Neural cell (in vitro differentiated cells): Measurements from ENCODE around the gene NTNG1. TPM values are rescaled to one million over a fixed set of nuclear protein-coding genes. Genes with fewer than 3 reads are reported as not detected.

Source experiments
- H2AFZ ChIP-seq: fragments of 200-600, 300-800 bp; sonication (generic), shearing (Covaris generic); 2 replicates; pipeline ENCODE4 v1.6.0; 2014; ENCODE audit warnings: low read depth, mild to moderate bottlenecking, antibody characterized with exemption, low read length, moderate library complexity
- H3F3A ChIP-seq: fragments of 200-600 bp; shearing (Covaris generic); 2 replicates; pipeline ENCODE4 v1.6.1; 2016; ENCODE audit warnings: mild to moderate bottlenecking, moderate library complexity, mixed read lengths, antibody characterized with exemption, low read length; ENCODE audit not compliant: insufficient read depth, poor library complexity, severe bottlenecking
- H3K27ac ChIP-seq: fragments of 200-600, 300-800 bp; sonication (generic), shearing (Covaris generic); 2 replicates; pipeline ENCODE4 v1.5.1; 2014; ENCODE audit warnings: mild to moderate bottlenecking, low read length, moderate library complexity
- H3K27me3 ChIP-seq: fragments of 300-800, 200-600 bp; sonication (generic), shearing (Covaris generic); 2 replicates; pipeline ENCODE4 v1.6.0; 2014; ENCODE audit warnings: mild to moderate bottlenecking, low read depth, low read length, moderate library complexity; ENCODE audit not compliant: insufficient read depth
- H3K36me3 ChIP-seq: fragments of 300-800, 200-600 bp; sonication (generic), shearing (Covaris generic); 2 replicates; pipeline ENCODE4 v1.5.1; 2014; ENCODE audit warnings: mild to moderate bottlenecking, antibody characterized with exemption, low read length, moderate library complexity; ENCODE audit not compliant: insufficient read depth
- H3K4me2 ChIP-seq: fragments of 300-800, 200-600 bp; sonication (generic), shearing (Covaris generic); 2 replicates; pipeline ENCODE4 v1.6.0; 2014; ENCODE audit warnings: mild to moderate bottlenecking, low read length
- H3K4me3 ChIP-seq: fragments of 300-800, 200-600 bp; sonication (generic), shearing (Covaris generic); 2 replicates; pipeline ENCODE4 v1.5.1; 2014; ENCODE audit warnings: mild to moderate bottlenecking, low read length, moderate library complexity
- H3K79me2 ChIP-seq: fragments of 200-600 bp; shearing (Covaris generic); replicated peaks from 2 replicates; pipeline ENCODE4 v1.6.0; 2014; ENCODE audit warnings: mild to moderate bottlenecking, low read length, moderate library complexity; ENCODE audit not compliant: insufficient read depth
- H3K9ac ChIP-seq: fragments of 300-800, 200-600 bp; sonication (generic), shearing (Covaris generic); 2 replicates; pipeline ENCODE4 v1.6.1; 2016; ENCODE audit warnings: mild to moderate bottlenecking, low read length, mixed read lengths
- H3K9me2 ChIP-seq: fragments of 200-600 bp; shearing (Covaris generic); 2 replicates; pipeline ENCODE4 v1.6.1; 2016; ENCODE audit warnings: mild to moderate bottlenecking, low read length, mixed read lengths; ENCODE audit not compliant: insufficient read depth
- H3K9me3 ChIP-seq: fragments of 200-600, 300-800 bp; sonication (generic), shearing (Covaris generic); 2 replicates; pipeline ENCODE4 v1.6.1; 2016; ENCODE audit warnings: mild to moderate bottlenecking, mixed run types, low read length, moderate library complexity, mixed read lengths
- H4K20me1 ChIP-seq: fragments of 200-600 bp; shearing (Covaris generic); 2 replicates; pipeline ENCODE4 v1.6.1; 2016; ENCODE audit warnings: mild to moderate bottlenecking, mixed run types; ENCODE audit not compliant: insufficient read depth
- EP300 ChIP-seq: fragments of 450-650 bp; conservative IDR thresholded peaks from 2 replicates; pipeline ENCODE4 v1.6.1; 2014; ENCODE audit warnings: antibody characterized with exemption, mild to moderate bottlenecking, moderate library complexity; ENCODE audit not compliant: poor library complexity, severe bottlenecking
- EZH2 ChIP-seq: fragments of 200-600, 300-800 bp; shearing (Covaris generic), sonication (generic); IDR thresholded peaks from 2 replicates; pipeline ENCODE4 v1.6.1; 2014; ENCODE audit warnings: antibody characterized with exemption, low read length, borderline replicate concordance, mild to moderate bottlenecking; ENCODE audit not compliant: insufficient read depth, poor library complexity, severe bottlenecking
- MXI1 ChIP-seq: fragments of 450-650 bp; conservative IDR thresholded peaks from 2 replicates; pipeline ENCODE4 v1.6.1; 2014; ENCODE audit warnings: antibody characterized with exemption, mild to moderate bottlenecking; ENCODE audit not compliant: poor library complexity, severe bottlenecking
- POLR2AphosphoS5 ChIP-seq: IDR thresholded peaks from 2 replicates; pipeline ENCODE4 v1.6.1; 2012
- RAD21 ChIP-seq: fragments of 450-650 bp; conservative IDR thresholded peaks from 2 replicates; pipeline ENCODE4 v1.6.1; 2014; ENCODE audit warnings: antibody characterized with exemption, mild to moderate bottlenecking, moderate library complexity
- SMC3 ChIP-seq: fragments of 450-650 bp; conservative IDR thresholded peaks from 2 replicates; pipeline ENCODE4 v1.6.1; 2014; ENCODE audit warnings: antibody characterized with exemption, mild to moderate bottlenecking, moderate library complexity; ENCODE audit not compliant: poor library complexity
- TAF1 ChIP-seq: IDR thresholded peaks from 2 replicates; pipeline ENCODE4 v1.6.1; 2012; ENCODE audit warnings: low read depth
- polyA plus RNA-seq: library from polyadenylated mRNA; depleted of rRNA; stranded (reverse); fragments of >200 nt; gene quantifications from 2 replicates; pipeline ENCODE4 v1.2.3, GENCODE V29; 2014
- TF ChIP-seq, protein P1 (sequence below): fragments of 450-650 bp; IDR thresholded peaks from 2 replicates; pipeline ENCODE4 v1.5.1; 2014; ENCODE audit warnings: antibody characterized with exemption, mild to moderate bottlenecking, moderate library complexity; ENCODE audit not compliant: poor library complexity, severe bottlenecking
- TF ChIP-seq, protein P2 (sequence below): IDR thresholded peaks from 2 replicates; pipeline ENCODE4 v1.6.1; 2012; ENCODE audit warnings: borderline replicate concordance

NTNG1 gene
- polyA plus RNA-seq, 1 donor from 2014 or later, result not detected

DNA sequence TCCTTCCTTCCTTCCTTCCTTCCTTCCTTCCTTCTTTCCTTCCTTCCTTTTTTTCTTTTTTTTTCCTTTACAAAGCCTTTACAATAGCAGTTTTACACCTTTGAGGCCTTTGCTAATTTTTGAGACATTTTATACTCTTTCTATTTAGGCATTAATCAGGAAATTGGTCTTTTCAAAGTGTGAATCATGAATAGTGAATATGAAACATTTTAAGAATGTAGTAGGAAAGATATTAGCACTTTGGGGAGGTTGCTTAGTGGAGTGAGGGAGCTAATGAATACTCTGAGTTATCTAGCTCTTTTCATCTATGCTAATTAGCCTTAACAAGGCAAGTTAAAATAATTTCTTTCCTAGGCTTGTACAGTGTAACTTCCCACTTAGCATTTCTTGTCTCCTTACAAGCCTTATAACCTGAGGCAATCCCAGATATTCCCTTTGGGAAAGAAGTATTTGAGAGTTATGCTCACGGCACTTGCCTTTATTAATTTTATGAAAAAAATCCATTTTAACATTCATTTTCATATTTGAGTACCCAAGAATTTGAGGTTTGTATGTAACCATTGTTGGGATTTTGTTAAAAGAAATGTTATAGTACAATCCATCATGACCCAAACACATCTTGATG, 122.6 kb downstream of the NTNG1 start:
- Histone ChIP-seq H3K79me2 (no peaks in the 10 kb centered on the region), H3K27me3 (no peaks in the 10 kb centered on the region), H3K9me3 (no peaks in the 10 kb centered on the region), H4K20me1 (no peaks in the 10 kb centered on the region), H3K27ac (no peak overlapping the region), H3K4me3 (no peak overlapping the region), H3K36me3 (no peaks in the 10 kb centered on the region), H3F3A (no peaks in the 10 kb centered on the region), H2AFZ (no peak overlapping the region), H3K4me2 (no peak overlapping the region), H3K9me2 (no peaks in the 10 kb centered on the region), H3K9ac (no peak overlapping the region)
- TF ChIP-seq, protein P1, sequence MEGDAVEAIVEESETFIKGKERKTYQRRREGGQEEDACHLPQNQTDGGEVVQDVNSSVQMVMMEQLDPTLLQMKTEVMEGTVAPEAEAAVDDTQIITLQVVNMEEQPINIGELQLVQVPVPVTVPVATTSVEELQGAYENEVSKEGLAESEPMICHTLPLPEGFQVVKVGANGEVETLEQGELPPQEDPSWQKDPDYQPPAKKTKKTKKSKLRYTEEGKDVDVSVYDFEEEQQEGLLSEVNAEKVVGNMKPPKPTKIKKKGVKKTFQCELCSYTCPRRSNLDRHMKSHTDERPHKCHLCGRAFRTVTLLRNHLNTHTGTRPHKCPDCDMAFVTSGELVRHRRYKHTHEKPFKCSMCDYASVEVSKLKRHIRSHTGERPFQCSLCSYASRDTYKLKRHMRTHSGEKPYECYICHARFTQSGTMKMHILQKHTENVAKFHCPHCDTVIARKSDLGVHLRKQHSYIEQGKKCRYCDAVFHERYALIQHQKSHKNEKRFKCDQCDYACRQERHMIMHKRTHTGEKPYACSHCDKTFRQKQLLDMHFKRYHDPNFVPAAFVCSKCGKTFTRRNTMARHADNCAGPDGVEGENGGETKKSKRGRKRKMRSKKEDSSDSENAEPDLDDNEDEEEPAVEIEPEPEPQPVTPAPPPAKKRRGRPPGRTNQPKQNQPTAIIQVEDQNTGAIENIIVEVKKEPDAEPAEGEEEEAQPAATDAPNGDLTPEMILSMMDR, result no peak
- TF ChIP-seq EZH2 (no peak), TAF1 (no peak), POLR2AphosphoS5 (no peak), EP300 (no peak), RAD21 (no peak), MXI1 (no peak), SMC3 (no peak)
- TF ChIP-seq, protein P2, sequence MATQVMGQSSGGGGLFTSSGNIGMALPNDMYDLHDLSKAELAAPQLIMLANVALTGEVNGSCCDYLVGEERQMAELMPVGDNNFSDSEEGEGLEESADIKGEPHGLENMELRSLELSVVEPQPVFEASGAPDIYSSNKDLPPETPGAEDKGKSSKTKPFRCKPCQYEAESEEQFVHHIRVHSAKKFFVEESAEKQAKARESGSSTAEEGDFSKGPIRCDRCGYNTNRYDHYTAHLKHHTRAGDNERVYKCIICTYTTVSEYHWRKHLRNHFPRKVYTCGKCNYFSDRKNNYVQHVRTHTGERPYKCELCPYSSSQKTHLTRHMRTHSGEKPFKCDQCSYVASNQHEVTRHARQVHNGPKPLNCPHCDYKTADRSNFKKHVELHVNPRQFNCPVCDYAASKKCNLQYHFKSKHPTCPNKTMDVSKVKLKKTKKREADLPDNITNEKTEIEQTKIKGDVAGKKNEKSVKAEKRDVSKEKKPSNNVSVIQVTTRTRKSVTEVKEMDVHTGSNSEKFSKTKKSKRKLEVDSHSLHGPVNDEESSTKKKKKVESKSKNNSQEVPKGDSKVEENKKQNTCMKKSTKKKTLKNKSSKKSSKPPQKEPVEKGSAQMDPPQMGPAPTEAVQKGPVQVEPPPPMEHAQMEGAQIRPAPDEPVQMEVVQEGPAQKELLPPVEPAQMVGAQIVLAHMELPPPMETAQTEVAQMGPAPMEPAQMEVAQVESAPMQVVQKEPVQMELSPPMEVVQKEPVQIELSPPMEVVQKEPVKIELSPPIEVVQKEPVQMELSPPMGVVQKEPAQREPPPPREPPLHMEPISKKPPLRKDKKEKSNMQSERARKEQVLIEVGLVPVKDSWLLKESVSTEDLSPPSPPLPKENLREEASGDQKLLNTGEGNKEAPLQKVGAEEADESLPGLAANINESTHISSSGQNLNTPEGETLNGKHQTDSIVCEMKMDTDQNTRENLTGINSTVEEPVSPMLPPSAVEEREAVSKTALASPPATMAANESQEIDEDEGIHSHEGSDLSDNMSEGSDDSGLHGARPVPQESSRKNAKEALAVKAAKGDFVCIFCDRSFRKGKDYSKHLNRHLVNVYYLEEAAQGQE, result no peak

DNA sequence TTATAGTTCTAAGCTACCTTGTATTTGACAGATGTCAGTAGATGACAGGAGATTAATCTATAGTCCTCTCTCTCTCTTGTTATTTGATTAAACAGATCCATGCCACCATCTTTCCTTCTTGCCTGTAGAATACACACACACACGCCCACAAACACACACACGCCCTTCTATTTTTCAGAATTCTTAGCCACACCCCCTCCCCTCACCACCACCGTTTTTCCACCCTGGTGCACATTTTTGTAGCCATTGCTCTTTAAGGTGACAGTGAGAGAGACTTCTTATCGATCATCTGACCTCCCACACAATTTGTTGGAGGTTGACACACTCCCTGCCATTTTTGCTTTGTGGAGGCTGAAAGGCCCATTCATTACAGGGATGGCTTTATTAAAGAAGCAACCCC, 123.2 kb downstream of the NTNG1 start:
- Histone ChIP-seq H3F3A (no peaks in the 10 kb centered on the region), H3K4me3 (no peak overlapping the region), H3K9me3 (no peaks in the 10 kb centered on the region), H3K36me3 (no peaks in the 10 kb centered on the region), H3K79me2 (no peaks in the 10 kb centered on the region), H3K27me3 (no peaks in the 10 kb centered on the region), H3K9ac (no peak overlapping the region), H3K27ac (no peak overlapping the region), H3K4me2 (no peak overlapping the region), H2AFZ (no peak overlapping the region), H4K20me1 (no peaks in the 10 kb centered on the region), H3K9me2 (no peaks in the 10 kb centered on the region)
- no peak for TF ChIP-seq EZH2
- no peak for TF ChIP-seq MXI1
- no peak for TF ChIP-seq TAF1
- TF ChIP-seq POLR2AphosphoS5, result no peak
- TF ChIP-seq, protein P2, result no peak
- TF ChIP-seq RAD21, result no peak
- TF ChIP-seq EP300, result no peak
- TF ChIP-seq SMC3, result no peak
- TF ChIP-seq, protein P1, result no peak
